Karpas-422 (cell line): ENCODE results near the gene TRIO. TPM values are rescaled to one million over a fixed set of nuclear protein-coding genes. Genes with fewer than 3 reads are reported as not detected.

Experiments
- DNase-seq: peaks from one replicate; pipeline ENCODE4 v3.0.0-alpha.2; 2015
- H2AFZ ChIP-seq: fragments of 200-600 bp; sonication (generic); 2 replicates; pipeline ENCODE4 v1.6.1; 2014; ENCODE audit warnings: antibody characterized with exemption, low read length, mixed read lengths
- H3K27ac ChIP-seq: fragments of 200-600 bp; sonication (generic); 2 replicates; pipeline ENCODE4 v1.5.1; 2014; ENCODE audit warnings: mild to moderate bottlenecking, low read length, moderate library complexity
- H3K27me3 ChIP-seq: fragments of 200-600 bp; sonication (generic); 2 replicates; pipeline ENCODE4 v1.6.1; 2014; ENCODE audit warnings: low read length, mixed read lengths
- H3K36me3 ChIP-seq: fragments of 200-600 bp; sonication (generic); 2 replicates; pipeline ENCODE4 v1.6.1; 2014; ENCODE audit warnings: low read length, mixed read lengths; ENCODE audit not compliant: insufficient read depth
- H3K4me1 ChIP-seq: fragments of 200-600 bp; sonication (generic); 2 replicates; pipeline ENCODE4 v1.6.1; 2014; ENCODE audit warnings: mild to moderate bottlenecking, low read length, mixed read lengths
- H3K4me2 ChIP-seq: fragments of 200-600 bp; sonication (generic); 2 replicates; pipeline ENCODE4 v1.6.1; 2014; ENCODE audit warnings: low read length, low read depth, mild to moderate bottlenecking; ENCODE audit not compliant: poor library complexity, severe bottlenecking
- H3K4me3 ChIP-seq: fragments of 200-600 bp; sonication (generic); 2 replicates; pipeline ENCODE4 v1.5.1; 2014; ENCODE audit warnings: mild to moderate bottlenecking, antibody characterized with exemption, low read length, mixed read lengths
- H3K79me2 ChIP-seq: fragments of 200-600 bp; sonication (generic); 2 replicates; pipeline ENCODE4 v1.6.1; 2014; ENCODE audit warnings: mild to moderate bottlenecking, low read length, mixed read lengths
- H3K9ac ChIP-seq: fragments of 200-600 bp; sonication (generic); 2 replicates; pipeline ENCODE4 v1.6.0; 2014; ENCODE audit warnings: low read length
- H3K9me2 ChIP-seq: fragments of 200-600 bp; sonication (generic), shearing (Covaris generic); replicated peaks from 2 replicates; pipeline ENCODE4 v1.6.0; 2014; ENCODE audit warnings: mild to moderate bottlenecking, low read length, moderate library complexity; ENCODE audit not compliant: insufficient read depth
- H3K9me3 ChIP-seq: fragments of 300-700, 200-600 bp; sonication (generic); 2 replicates; pipeline ENCODE4 v1.6.1; 2014; ENCODE audit warnings: low read length, mixed read lengths
- H4K20me1 ChIP-seq: fragments of 200-600 bp; sonication (generic); 2 replicates; pipeline ENCODE4 v1.6.1; 2014; ENCODE audit warnings: mild to moderate bottlenecking, antibody characterized with exemption, low read length, low read depth; ENCODE audit not compliant: insufficient read depth
- total RNA-seq: library from RNA; depleted of rRNA; stranded (reverse); fragments of >200 nt; shearing (Covaris generic); gene quantifications from 2 replicates; pipeline ENCODE4 v1.2.3, GENCODE V29; 2014; ENCODE audit warnings: low replicate concordance

TRIO gene
- total RNA-seq, 1 experiment from 2014 or later = 0.04 TPM

GRCh38 chr5:14171046-14171445, 27.9 kb downstream of the TRIO start:
- Histone ChIP-seq H3K4me2 (no peak overlapping the region), H3K79me2 (no peaks in the 10 kb centered on the region), H3K27ac (no peak overlapping the region), H4K20me1 (no peaks in the 10 kb centered on the region), H3K9ac (no peak overlapping the region), H3K27me3 (no peaks in the 10 kb centered on the region), H2AFZ (no peak overlapping the region), H3K4me1 (no peaks in the 10 kb centered on the region), H3K36me3 (no peaks in the 10 kb centered on the region), H3K9me2 (no peaks in the 10 kb centered on the region), H3K9me3 (no peaks in the 10 kb centered on the region), H3K4me3 (no peak overlapping the region)
- DNase-seq = no peak

- H3K36me3 ChIP-seq = no peaks in the 10 kb centered on the region
- no peak overlapping the region for H3K4me3 ChIP-seq
- H3K4me2 ChIP-seq = no peak overlapping the region
- H3K9me2 ChIP-seq = no peaks in the 10 kb centered on the region
- H3K27me3 ChIP-seq = no peaks in the 10 kb centered on the region
- DNase-seq = no peak
- no peaks in the 10 kb centered on the region for H4K20me1 ChIP-seq
- H3K4me1 ChIP-seq = no peaks in the 10 kb centered on the region
- H3K79me2 ChIP-seq = no peaks in the 10 kb centered on the region
- H3K27ac ChIP-seq = no peak overlapping the region
- H2AFZ ChIP-seq = no peak overlapping the region
- H3K9ac ChIP-seq = no peak overlapping the region
- H3K9me3 ChIP-seq = no peaks in the 10 kb centered on the region
Observed at GRCh38 chr5:14171621-14172020, 28.5 kb downstream of the TRIO start.

DNA sequence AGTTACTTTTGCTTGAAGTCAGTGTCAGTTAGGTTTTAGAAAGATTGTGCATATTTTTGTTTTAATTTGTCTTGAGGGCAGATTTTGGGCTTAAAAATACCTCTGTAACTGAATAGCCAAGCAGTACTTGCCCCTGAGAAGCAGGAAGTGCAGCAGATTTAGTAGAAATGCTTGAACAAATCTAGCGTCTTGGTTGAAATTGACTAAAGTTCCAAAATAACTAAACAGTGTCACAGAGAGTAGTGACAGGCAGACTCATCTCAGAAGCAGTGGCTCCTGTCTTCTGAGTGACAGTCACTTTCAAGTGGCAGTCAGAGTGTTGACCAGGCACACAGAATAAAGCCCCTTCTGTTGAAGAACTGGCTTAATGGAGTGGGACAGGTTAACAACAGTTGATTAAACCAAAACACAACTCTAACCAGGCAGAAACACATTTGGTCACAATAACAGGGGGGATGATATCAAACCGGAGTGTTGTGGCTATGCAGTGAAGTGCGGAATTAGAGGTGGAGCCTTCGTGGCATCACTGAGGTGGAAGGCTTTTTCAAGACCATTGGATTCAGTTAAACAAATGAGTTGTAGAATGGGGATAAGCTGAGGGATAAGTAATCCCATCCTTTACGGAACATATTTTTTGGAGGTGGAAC, 29.1 kb downstream of the TRIO start:
- DNase-seq = no peak
- H3K36me3 ChIP-seq = no peaks in the 10 kb centered on the region
- H3K27ac ChIP-seq = no peak overlapping the region
- no peaks in the 10 kb centered on the region for H3K79me2 ChIP-seq
- H2AFZ ChIP-seq = no peak overlapping the region
- H3K9me2 ChIP-seq = no peaks in the 10 kb centered on the region
- H3K4me2 ChIP-seq = no peak overlapping the region
- no peaks in the 10 kb centered on the region for H3K9me3 ChIP-seq
- H4K20me1 ChIP-seq = no peaks in the 10 kb centered on the region
- H3K9ac ChIP-seq = no peak overlapping the region
- H3K4me1 ChIP-seq = no peaks in the 10 kb centered on the region
- no peaks in the 10 kb centered on the region for H3K27me3 ChIP-seq
- no peak overlapping the region for H3K4me3 ChIP-seq

DNA sequence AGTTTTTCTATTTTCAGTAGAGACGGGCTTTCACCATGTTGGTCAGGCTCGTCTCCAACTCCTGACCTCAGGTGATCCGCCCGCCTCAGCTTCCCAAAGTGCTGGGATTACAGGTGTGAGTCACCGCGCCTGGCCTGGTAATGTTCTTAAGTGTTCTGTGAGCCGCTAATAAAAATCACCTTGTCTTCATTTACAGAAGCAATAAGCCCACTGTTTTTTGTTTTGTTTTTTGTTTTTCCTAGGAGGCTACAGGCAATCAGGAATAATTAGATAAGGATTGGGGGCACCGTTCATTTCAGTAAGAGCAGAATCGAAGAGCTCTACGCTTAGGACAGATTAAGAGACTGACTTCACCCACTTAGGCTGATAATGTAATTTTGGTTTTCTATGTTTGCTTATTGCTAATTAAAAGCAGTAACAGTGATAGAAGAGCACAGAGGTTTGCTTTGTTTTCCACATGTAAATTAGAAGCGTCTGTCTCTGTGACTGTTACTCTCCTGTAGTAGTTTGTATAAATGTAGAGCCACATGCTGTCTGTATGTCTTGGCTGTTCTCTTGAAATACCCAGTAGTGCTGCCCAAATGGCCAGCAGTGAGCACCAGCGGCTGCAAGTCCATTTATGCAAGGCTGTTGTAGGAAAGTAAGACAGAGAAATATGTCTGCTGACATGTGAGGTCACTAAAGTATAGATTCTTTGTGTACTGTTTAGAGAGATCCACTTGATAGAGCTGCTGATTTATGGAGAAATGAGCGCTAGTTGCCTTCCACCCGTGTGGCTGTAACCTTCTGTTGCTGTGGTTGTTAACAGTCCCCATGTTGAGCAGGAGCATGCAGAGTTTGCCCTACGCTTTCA, 30.5 kb downstream of the TRIO start:
- Histone ChIP-seq H3K27ac (no peak overlapping the region), H3K27me3 (no peaks in the 10 kb centered on the region)

GRCh38 chr5:14174230-14174636, 31.1 kb downstream of the TRIO start:
- no peak overlapping the region for H3K4me2 ChIP-seq
- no peaks in the 10 kb centered on the region for H4K20me1 ChIP-seq
- no peaks in the 10 kb centered on the region for H3K9me3 ChIP-seq
- no peak overlapping the region for H2AFZ ChIP-seq
- no peak overlapping the region for H3K27ac ChIP-seq
- no peak overlapping the region for H3K9ac ChIP-seq
- no peaks in the 10 kb centered on the region for H3K27me3 ChIP-seq
- no peaks in the 10 kb centered on the region for H3K36me3 ChIP-seq
- no peaks in the 10 kb centered on the region for H3K4me1 ChIP-seq
- H3K9me2 ChIP-seq = no peaks in the 10 kb centered on the region
- H3K79me2 ChIP-seq = no peaks in the 10 kb centered on the region
- no peak for DNase-seq
- no peak overlapping the region for H3K4me3 ChIP-seq

More for the DNA sequence above, 30.5 kb downstream of the TRIO start:
- no peaks in the 10 kb centered on the region for H4K20me1 ChIP-seq
- no peak overlapping the region for H3K4me2 ChIP-seq
- H3K79me2 ChIP-seq = no peaks in the 10 kb centered on the region
- no peaks in the 10 kb centered on the region for H3K4me1 ChIP-seq
- H3K9me2 ChIP-seq = no peaks in the 10 kb centered on the region
- H3K36me3 ChIP-seq = no peaks in the 10 kb centered on the region
- DNase-seq = no peak
- no peak overlapping the region for H3K9ac ChIP-seq
- no peak overlapping the region for H3K4me3 ChIP-seq
- no peaks in the 10 kb centered on the region for H3K9me3 ChIP-seq
- H2AFZ ChIP-seq = no peak overlapping the region

DNA sequence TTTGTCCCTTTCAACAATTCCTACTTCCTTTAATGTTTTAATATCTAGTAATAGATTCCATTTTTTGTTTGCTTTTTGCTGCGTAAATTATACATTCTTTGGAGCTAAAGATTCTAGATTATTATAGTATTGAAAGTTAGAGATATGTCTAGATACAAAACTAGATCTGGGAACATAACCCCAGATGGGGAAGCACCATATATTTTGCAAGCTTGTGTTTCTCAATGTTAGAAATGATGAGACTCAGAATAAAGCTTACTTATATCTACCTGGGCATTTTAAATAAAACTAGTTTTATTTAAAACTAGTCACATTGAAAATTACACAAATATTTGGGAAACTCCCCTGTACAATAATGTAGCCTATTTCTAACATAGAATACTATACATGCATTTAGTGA, 32.2 kb downstream of the TRIO start:
- H3K36me3 ChIP-seq = no peaks in the 10 kb centered on the region
- no peak for DNase-seq
- no peak overlapping the region for H3K27ac ChIP-seq
- H3K9me3 ChIP-seq = no peaks in the 10 kb centered on the region
- H3K9ac ChIP-seq = no peak overlapping the region
- no peak overlapping the region for H3K4me3 ChIP-seq
- no peaks in the 10 kb centered on the region for H3K9me2 ChIP-seq
- no peaks in the 10 kb centered on the region for H3K4me1 ChIP-seq
- no peak overlapping the region for H2AFZ ChIP-seq
- no peaks in the 10 kb centered on the region for H3K27me3 ChIP-seq
- no peaks in the 10 kb centered on the region for H3K79me2 ChIP-seq
- H3K4me2 ChIP-seq = no peak overlapping the region
- no peaks in the 10 kb centered on the region for H4K20me1 ChIP-seq

- DNase-seq = no peak
- Histone ChIP-seq H3K36me3 (no peaks in the 10 kb centered on the region), H3K9ac (no peak overlapping the region), H3K4me2 (no peak overlapping the region), H3K9me3 (no peaks in the 10 kb centered on the region), H3K27ac (no peak overlapping the region), H3K4me1 (no peaks in the 10 kb centered on the region), H2AFZ (no peak overlapping the region), H3K4me3 (no peak overlapping the region), H4K20me1 (no peaks in the 10 kb centered on the region), H3K9me2 (no peaks in the 10 kb centered on the region), H3K27me3 (no peaks in the 10 kb centered on the region), H3K79me2 (no peaks in the 10 kb centered on the region)
Observed at GRCh38 chr5:14176888-14177287, 33.7 kb downstream of the TRIO start.

DNA sequence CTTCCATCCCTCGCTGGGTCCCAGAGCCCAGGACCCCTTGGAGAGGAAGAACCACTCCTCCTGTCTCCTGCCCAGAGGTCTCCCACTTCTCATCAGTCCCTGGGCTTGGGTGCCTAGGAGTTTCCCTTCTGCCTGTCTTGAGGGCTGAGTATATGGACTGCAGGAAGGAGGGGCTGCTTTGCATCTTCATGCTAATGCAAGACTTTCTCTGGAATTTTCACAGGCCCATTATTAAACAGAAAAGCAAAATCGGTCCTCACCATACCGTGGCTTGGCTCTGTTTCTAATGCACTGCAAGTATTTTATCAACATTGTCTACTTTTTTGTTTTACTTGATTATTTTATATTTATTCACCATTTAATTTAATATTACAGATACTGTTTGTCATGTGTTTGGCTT, 34.5 kb downstream of the TRIO start:
- Histone ChIP-seq H3K9ac (no peak overlapping the region), H3K9me2 (no peaks in the 10 kb centered on the region), H3K27me3 (no peaks in the 10 kb centered on the region), H3K27ac (no peak overlapping the region), H3K9me3 (no peaks in the 10 kb centered on the region), H2AFZ (no peak overlapping the region), H3K79me2 (no peaks in the 10 kb centered on the region), H3K4me1 (no peaks in the 10 kb centered on the region), H3K36me3 (no peaks in the 10 kb centered on the region), H4K20me1 (no peaks in the 10 kb centered on the region), H3K4me2 (no peak overlapping the region), H3K4me3 (no peak overlapping the region)
- DNase-seq = no peak
